IgD-negative memory B cell (primary cell): ENCODE measurements around the gene NETO1. TPM values are rescaled to one million over a fixed set of nuclear protein-coding genes. Genes with fewer than 3 reads are reported as not detected.

Experiments
- H3K27ac Mint-ChIP-seq, 3 donors: one replicate each; pipeline ENCODE4 v1.8.0; 2020 to 2022; ENCODE audit warnings: mild to moderate bottlenecking in 3 of 3, mixed read lengths in 3 of 3, moderate library complexity in 1 of 3
- H3K27me3 Mint-ChIP-seq: one replicate; pipeline ENCODE4 v1.8.0; 2021; ENCODE audit warnings: mixed read lengths
- H3K36me3 Mint-ChIP-seq: one replicate; pipeline ENCODE4 v1.8.0; 2020; ENCODE audit warnings: mild to moderate bottlenecking, mixed read lengths
- H3K4me1 Mint-ChIP-seq, 3 donors: one replicate each; pipeline ENCODE4 v1.8.0; 2020 to 2022; ENCODE audit warnings: mixed read lengths in 3 of 3, mild to moderate bottlenecking in 1 of 3
- H3K4me3 Mint-ChIP-seq, 4 donors: one replicate each; pipeline ENCODE4 v1.8.0; 2020 to 2022; ENCODE audit warnings: mild to moderate bottlenecking in 4 of 4, mixed read lengths in 4 of 4, moderate library complexity in 3 of 4
- H3K9me3 Mint-ChIP-seq, 3 donors: one replicate each; pipeline ENCODE4 v1.8.0; 2020 to 2021; ENCODE audit warnings: mixed read lengths in 3 of 3, mild to moderate bottlenecking in 1 of 3
- polyA plus RNA-seq: library from polyadenylated mRNA; unstranded; fragments of 300-500 nt; fragmentation: Illumina TruSeq; gene quantifications from one replicate; pipeline ENCODE4 v1.2.3, GENCODE V29; 2021

NETO1 gene
- polyA plus RNA-seq, 1 donor from 2014 or later = 1.2 TPM

- H3K4me3 Mint-ChIP-seq = peak overlapping the region; percentile 45 to 94 (median 86)
These were observed 1.3 kb downstream of the NETO1 start for GRCh38 chr18:72866442-72866900.

DNA sequence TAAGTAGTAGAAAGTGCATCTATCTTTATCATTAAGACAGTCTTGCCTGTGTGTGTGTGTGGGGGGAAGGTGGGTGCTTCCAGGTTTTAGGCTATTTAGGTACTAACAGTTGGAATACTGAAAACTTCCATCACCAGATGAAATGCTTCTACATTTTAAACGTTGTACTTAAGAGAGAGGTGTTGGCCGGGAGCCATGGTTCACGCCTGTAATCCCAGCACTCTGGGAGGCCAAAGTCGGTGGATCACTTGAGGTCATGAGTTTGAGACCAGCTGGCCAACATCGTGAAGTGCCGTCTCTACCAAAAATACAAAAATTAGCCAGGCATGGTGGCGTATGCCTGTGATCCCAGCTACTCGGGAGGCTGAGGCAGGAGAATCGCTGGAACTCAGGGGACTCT, 4.0 kb downstream of the NETO1 start:
- H3K36me3 Mint-ChIP-seq = no peaks in the 10 kb centered on the region
- no peak overlapping the region for H3K4me3 Mint-ChIP-seq
- peaks cover 0 to 2% (median 1%) of the 10 kb centered on the region in 3 donors for H3K9me3 Mint-ChIP-seq
- no peak overlapping the region for H3K27ac Mint-ChIP-seq
- peaks cover 10% of the 10 kb centered on the region for H3K27me3 Mint-ChIP-seq
- H3K4me1 Mint-ChIP-seq = peaks cover 0 to 5% (median 2%) of the 10 kb centered on the region in 3 donors

More at GRCh38 chr18:72866442-72866900, 1.3 kb downstream of the NETO1 start:
- Mint-ChIP-seq H3K4me1 (peaks cover 5 to 7% (median 6%) of the 10 kb centered on the region in 3 donors), H3K27me3 (peaks cover 20% of the 10 kb centered on the region), H3K36me3 (no peaks in the 10 kb centered on the region), H3K27ac (peak overlapping the region in 2 of 3 donors; percentile 62 to 67), H3K9me3 (peaks cover 0 to 2% (median 1%) of the 10 kb centered on the region in 3 donors)

DNA sequence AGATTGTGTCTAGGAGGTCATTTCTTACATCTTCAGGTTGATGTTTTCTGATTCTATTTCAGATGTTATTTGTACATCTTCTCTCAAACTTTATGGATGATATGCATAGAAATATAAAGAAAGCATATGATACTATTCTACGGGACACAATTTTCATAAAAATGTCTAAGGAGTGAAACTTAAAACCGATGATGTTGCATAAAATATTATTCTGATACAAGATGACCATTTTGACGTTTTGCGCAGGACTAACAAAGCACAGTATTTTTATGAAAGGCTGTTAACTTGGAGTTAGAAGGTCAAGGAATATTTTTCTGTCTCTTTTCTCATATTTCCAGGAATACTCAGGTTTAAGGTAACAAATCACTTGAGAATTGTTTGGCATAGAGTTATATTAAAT, 8.7 kb downstream of the NETO1 start:
- no peaks in the 10 kb centered on the region for H3K4me1 Mint-ChIP-seq
- H3K27me3 Mint-ChIP-seq = no peaks in the 10 kb centered on the region
- H3K27ac Mint-ChIP-seq = no peak overlapping the region
- peaks cover 0 to 3% (median 2%) of the 10 kb centered on the region in 3 donors for H3K9me3 Mint-ChIP-seq
- H3K36me3 Mint-ChIP-seq = no peaks in the 10 kb centered on the region
- no peak overlapping the region for H3K4me3 Mint-ChIP-seq

- peak overlapping the region in 1 of 4 donors; percentile 33 for H3K4me3 Mint-ChIP-seq
- H3K4me1 Mint-ChIP-seq = no peaks in the 10 kb centered on the region
- H3K27me3 Mint-ChIP-seq = no peaks in the 10 kb centered on the region
These were observed 18.1 kb downstream of the NETO1 start for GRCh38 chr18:72849671-72850070.

GRCh38 chr18:72848503-72849237, 19.1 kb downstream of the NETO1 start:
- no peaks in the 10 kb centered on the region for H3K4me1 Mint-ChIP-seq
- H3K27me3 Mint-ChIP-seq = no peaks in the 10 kb centered on the region
- no peak overlapping the region for H3K4me3 Mint-ChIP-seq
- H3K27ac Mint-ChIP-seq = no peak overlapping the region
- H3K36me3 Mint-ChIP-seq = peaks cover 2% of the 10 kb centered on the region
- peaks cover 2 to 11% (median 11%) of the 10 kb centered on the region in 3 donors for H3K9me3 Mint-ChIP-seq

More at GRCh38 chr18:72849671-72850070, 18.1 kb downstream of the NETO1 start:
- no peaks in the 10 kb centered on the region for H3K36me3 Mint-ChIP-seq
- H3K27ac Mint-ChIP-seq = no peak overlapping the region
- peaks cover 2 to 11% (median 8%) of the 10 kb centered on the region in 3 donors for H3K9me3 Mint-ChIP-seq

DNA sequence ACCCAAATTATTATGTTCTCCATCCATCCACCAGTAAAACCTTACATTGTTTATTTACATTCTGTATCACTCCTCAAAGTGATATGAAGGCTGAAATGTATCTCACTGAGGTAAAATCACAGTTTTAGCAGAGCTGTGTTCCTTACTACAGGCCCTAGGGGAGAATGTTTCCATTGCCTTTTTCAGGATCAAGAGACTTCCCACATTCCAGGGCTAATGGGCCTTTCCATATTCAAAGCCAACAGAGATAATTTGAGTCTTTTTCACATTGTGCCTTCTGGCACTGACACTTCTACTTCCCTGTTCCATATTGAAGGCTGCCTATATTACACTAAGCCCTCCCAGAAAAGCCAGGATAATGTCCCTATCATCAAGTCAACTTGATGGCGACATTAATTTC, 20.0 kb downstream of the NETO1 start:
- peaks cover 2 to 13% (median 11%) of the 10 kb centered on the region in 3 donors for H3K9me3 Mint-ChIP-seq
- no peak overlapping the region for H3K4me3 Mint-ChIP-seq
- no peaks in the 10 kb centered on the region for H3K4me1 Mint-ChIP-seq
- H3K27me3 Mint-ChIP-seq = no peaks in the 10 kb centered on the region
- no peak overlapping the region for H3K27ac Mint-ChIP-seq
- H3K36me3 Mint-ChIP-seq = peaks cover 2% of the 10 kb centered on the region

- H3K27ac Mint-ChIP-seq = no peak overlapping the region
These were observed 20.9 kb downstream of the NETO1 start for GRCh38 chr18:72846736-72847533.

GRCh38 chr18:72843743-72844142, 24.0 kb downstream of the NETO1 start:
- Mint-ChIP-seq H3K4me1 (no peaks in the 10 kb centered on the region), H3K27ac (no peak overlapping the region), H3K9me3 (peaks cover 0 to 8% (median 1%) of the 10 kb centered on the region in 3 donors), H3K27me3 (no peaks in the 10 kb centered on the region), H3K4me3 (no peak overlapping the region), H3K36me3 (peaks cover 2% of the 10 kb centered on the region)

More at GRCh38 chr18:72846736-72847533, 20.9 kb downstream of the NETO1 start:
- Mint-ChIP-seq H3K27me3 (no peaks in the 10 kb centered on the region), H3K4me1 (no peaks in the 10 kb centered on the region), H3K4me3 (no peak overlapping the region), H3K9me3 (peaks cover 0 to 13% (median 9%) of the 10 kb centered on the region in 3 donors), H3K36me3 (peaks cover 2% of the 10 kb centered on the region)

DNA sequence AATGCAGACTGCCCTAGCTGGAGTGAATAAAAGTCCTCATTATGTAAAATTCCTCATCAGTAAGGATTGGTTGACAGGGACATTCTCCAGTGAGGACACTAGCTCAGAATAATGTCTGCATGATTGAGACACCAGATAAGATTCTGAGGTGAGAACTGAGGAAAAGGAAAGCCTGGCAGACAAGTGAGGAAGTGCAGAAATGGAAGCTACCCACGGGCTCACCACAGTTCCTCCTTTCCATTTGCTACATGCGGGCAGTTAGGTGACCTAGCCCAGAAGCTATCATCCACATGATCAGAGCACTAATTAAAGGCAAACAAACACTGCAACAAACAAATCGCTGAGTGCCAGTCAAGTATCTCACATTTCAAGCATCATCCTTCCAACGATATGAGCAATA, 27.7 kb downstream of the NETO1 start:
- H3K27me3 Mint-ChIP-seq = no peaks in the 10 kb centered on the region
- peaks cover 0 to 5% (median 2%) of the 10 kb centered on the region in 3 donors for H3K9me3 Mint-ChIP-seq
- H3K27ac Mint-ChIP-seq = no peak overlapping the region
- H3K4me3 Mint-ChIP-seq = no peak overlapping the region
- no peaks in the 10 kb centered on the region for H3K4me1 Mint-ChIP-seq
- peaks cover 2% of the 10 kb centered on the region for H3K36me3 Mint-ChIP-seq

DNA sequence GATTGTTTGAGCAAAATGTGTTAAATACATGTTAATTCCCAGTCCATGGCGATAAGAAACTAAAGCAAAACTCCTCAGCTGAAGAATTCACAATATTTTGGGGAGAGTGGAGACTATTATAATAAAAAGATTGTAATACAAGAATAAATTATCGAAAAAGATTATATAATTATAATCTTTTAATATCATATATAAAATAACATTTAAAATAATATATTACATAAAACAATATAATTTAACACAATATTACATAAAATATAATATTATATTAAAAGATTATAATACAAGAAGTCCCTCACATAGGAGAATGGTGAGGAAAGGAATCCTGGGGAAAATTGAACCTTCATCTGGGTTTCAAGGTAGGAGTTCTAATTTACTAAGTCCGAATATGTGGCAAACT, 33.1 kb downstream of the NETO1 start:
- Mint-ChIP-seq H3K4me1 (no peaks in the 10 kb centered on the region), H3K9me3 (peaks cover 0 to 4% (median 3%) of the 10 kb centered on the region in 3 donors), H3K4me3 (no peak overlapping the region), H3K27ac (no peak overlapping the region), H3K27me3 (no peaks in the 10 kb centered on the region), H3K36me3 (no peaks in the 10 kb centered on the region)

DNA sequence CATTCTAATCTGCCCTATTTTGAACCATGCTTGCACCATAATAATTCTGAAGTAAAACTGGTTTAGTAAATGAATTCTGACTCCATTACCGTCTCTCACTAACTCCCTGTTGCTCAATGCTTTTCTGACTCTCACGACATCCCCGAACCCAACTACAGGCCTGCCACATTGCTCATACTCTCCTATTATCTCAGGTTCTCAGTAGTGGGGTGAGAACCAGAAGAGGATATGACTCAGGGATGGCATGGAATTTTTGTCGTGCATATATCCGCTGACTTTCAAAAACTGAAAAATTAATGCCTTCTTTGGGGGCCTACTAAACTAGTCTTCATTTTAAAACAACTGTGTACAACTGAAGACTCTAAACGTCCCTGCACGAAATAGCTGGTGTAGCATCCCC, 34.3 kb downstream of the NETO1 start:
- no peaks in the 10 kb centered on the region for H3K36me3 Mint-ChIP-seq
- H3K27ac Mint-ChIP-seq = no peak overlapping the region
- H3K27me3 Mint-ChIP-seq = no peaks in the 10 kb centered on the region
- H3K9me3 Mint-ChIP-seq = peaks cover 0 to 4% (median 3%) of the 10 kb centered on the region in 3 donors
- no peak overlapping the region for H3K4me3 Mint-ChIP-seq
- no peaks in the 10 kb centered on the region for H3K4me1 Mint-ChIP-seq

DNA sequence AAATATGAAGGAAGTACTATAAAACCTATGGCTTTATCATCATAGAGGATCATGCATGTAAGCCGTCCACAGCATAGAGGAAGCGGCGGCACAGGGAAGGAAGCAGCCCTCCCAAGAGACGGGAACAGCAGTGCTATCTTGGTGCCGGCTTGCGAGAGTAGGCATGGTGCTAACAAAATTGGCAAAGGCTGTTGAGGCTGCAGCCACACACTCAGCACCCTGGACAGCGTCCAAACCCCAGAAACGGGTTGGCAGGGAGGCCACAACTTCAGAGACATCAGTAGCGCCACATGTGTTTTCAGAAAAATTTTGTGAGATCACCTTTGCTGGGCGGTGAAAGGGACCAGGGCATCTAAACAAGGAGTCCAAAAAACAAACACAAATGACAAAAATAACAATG, 37.7 kb downstream of the NETO1 start:
- no peaks in the 10 kb centered on the region for H3K36me3 Mint-ChIP-seq
- H3K27ac Mint-ChIP-seq = no peak overlapping the region
- H3K27me3 Mint-ChIP-seq = no peaks in the 10 kb centered on the region
- peaks cover 0 to 3% (median 2%) of the 10 kb centered on the region in 3 donors for H3K9me3 Mint-ChIP-seq
- H3K4me1 Mint-ChIP-seq = no peaks in the 10 kb centered on the region
- H3K4me3 Mint-ChIP-seq = no peak overlapping the region

- H3K27ac Mint-ChIP-seq = no peak overlapping the region
- H3K9me3 Mint-ChIP-seq = peaks cover 0 to 3% (median 2%) of the 10 kb centered on the region in 3 donors
- H3K36me3 Mint-ChIP-seq = no peaks in the 10 kb centered on the region
- no peaks in the 10 kb centered on the region for H3K27me3 Mint-ChIP-seq
- peak overlapping the region in 1 of 4 donors; percentile 34 for H3K4me3 Mint-ChIP-seq
- H3K4me1 Mint-ChIP-seq = no peaks in the 10 kb centered on the region
These were observed 39.2 kb downstream of the NETO1 start for GRCh38 chr18:72828601-72829000.

GRCh38 chr18:72826736-72827135, 41.1 kb downstream of the NETO1 start:
- peaks cover 2 to 7% (median 3%) of the 10 kb centered on the region in 3 donors for H3K9me3 Mint-ChIP-seq
- no peaks in the 10 kb centered on the region for H3K36me3 Mint-ChIP-seq
- H3K27me3 Mint-ChIP-seq = no peaks in the 10 kb centered on the region
- H3K4me1 Mint-ChIP-seq = no peaks in the 10 kb centered on the region
- H3K27ac Mint-ChIP-seq = no peak overlapping the region
- H3K4me3 Mint-ChIP-seq = no peak overlapping the region

DNA sequence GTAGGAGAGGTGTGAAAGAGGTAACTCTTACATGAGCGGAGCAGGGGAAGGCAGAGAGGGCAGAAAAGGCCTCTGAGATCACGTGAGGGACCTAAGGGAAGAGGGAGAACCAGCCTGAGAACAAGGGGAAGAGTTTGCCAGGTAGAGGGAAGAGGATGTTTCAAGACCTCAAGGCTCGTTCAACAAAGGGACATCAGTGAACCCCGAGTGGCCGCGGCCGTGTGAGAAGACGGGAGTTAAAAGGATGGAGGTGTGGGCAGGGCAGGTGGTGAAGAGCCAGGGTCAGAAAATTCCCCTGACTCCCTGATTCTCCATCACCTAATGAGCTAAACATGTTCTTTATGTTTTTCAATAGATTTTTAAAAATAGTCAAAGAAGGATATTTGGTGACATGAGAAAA, 44.4 kb downstream of the NETO1 start:
- Mint-ChIP-seq H3K9me3 (peaks cover 3 to 4% (median 3%) of the 10 kb centered on the region in 3 donors), H3K36me3 (no peaks in the 10 kb centered on the region), H3K27me3 (no peaks in the 10 kb centered on the region), H3K27ac (no peak overlapping the region), H3K4me1 (no peaks in the 10 kb centered on the region), H3K4me3 (no peak overlapping the region)
